ENCODE data around the gene C10orf67.

- TF ChIP-seq POLR2A (IDR thresholded peaks at IDR 0.05; ENCODE audit: extremely low read depth, insufficient read length) (no peak), CTCF (IDR thresholded peaks at IDR 0.05; ENCODE audit: low read depth, low read length) (no peak), MYC (IDR thresholded peaks at IDR 0.05; ENCODE audit: low read depth, low read length) (no peak), MAX (IDR thresholded peaks at IDR 0.05; ENCODE audit: low read depth, low read length) (no peak)
Measured at GRCh38 chr10:23330948-23331347, 13.6 kb downstream of the C10orf67 start.

Measured in NB4 (cell line).